Activated naive CD4-positive, alpha-beta T cell treated with anti-CD3 and anti-CD28 coated beads, Interleukin-2, amount 50 U/mL, for 16 hours (primary cell): Measurements from ENCODE around the gene FEZF2.

Experiments used
- DNase-seq: peaks from one replicate; pipeline ENCODE4 v3.0.0-alpha.2; 2020

Gene FEZF2

GRCh38 chr3:62325896-62326295, 47.5 kb downstream of the FEZF2 start:
- DNase-seq, result no peak

GRCh38 chr3:62323241-62323640, 50.1 kb downstream of the FEZF2 start:
- no peak for DNase-seq
